WTC11 (cell line): ENCODE measurements around the gene VPS4B. TPM values are rescaled to one million over a fixed set of nuclear protein-coding genes. Genes with fewer than 3 reads are reported as not detected.
"Not testable (repeated sequence)": the region's sequence is repeated elsewhere in the genome, so short reads cannot be mapped to it uniquely, and the experiment has no call there.

Experiments used
- ATAC-seq: fragments of 200-7000 bp; cut with Tn5 transposase; 2 replicates; pipeline ENCODE4 v1.10.0; 2021; ENCODE audit warnings: mild to moderate bottlenecking, moderate library complexity
- CTCF ChIA-PET: fragments of 300-600 bp; sonication (Branson Sonifier 250); formaldehyde crosslinking; loops from one replicate; lab custom pipeline; 2021; ENCODE audit warnings: antibody characterized with exemption; lab: Charles Lee
- POLR2A ChIA-PET: fragments of 350-600 bp; sonication (Branson Sonifier 250); formaldehyde crosslinking; loops from one replicate; lab custom pipeline; 2021; ENCODE audit warnings: antibody characterized with exemption; lab: Charles Lee
- DNase-seq: peaks from one replicate; pipeline ENCODE4 v3.0.0; 2021; ENCODE audit warnings: low spot score
- H3K27ac Mint-ChIP-seq: 2 replicates; pipeline ENCODE4 v1.8.0; 2021; ENCODE audit warnings: mixed read lengths
- H3K27me3 Mint-ChIP-seq: 2 replicates; pipeline ENCODE4 v1.8.0; 2021; ENCODE audit warnings: low read depth, mild to moderate bottlenecking, moderate library complexity, mixed read lengths
- H3K36me3 Mint-ChIP-seq: 2 replicates; pipeline ENCODE4 v1.8.0; 2021; ENCODE audit warnings: mixed read lengths
- H3K4me1 Mint-ChIP-seq: 2 replicates; pipeline ENCODE4 v1.8.0; 2022; ENCODE audit warnings: mixed read lengths
- H3K4me3 Mint-ChIP-seq: 2 replicates; pipeline ENCODE4 v1.8.0; 2021; ENCODE audit warnings: mild to moderate bottlenecking, moderate library complexity, mixed read lengths
- H3K9me3 Mint-ChIP-seq: 2 replicates; pipeline ENCODE4 v1.8.0; 2021; ENCODE audit warnings: mixed read lengths
- ATF1 ChIP-seq: sonication (generic); formaldehyde crosslinking; IDR thresholded peaks from 2 replicates; pipeline ENCODE4 v1.8.1; 2023; ENCODE audit warnings: mild to moderate bottlenecking, moderate library complexity, missing genetic modification reagents
- CREB1 ChIP-seq: sonication (generic); formaldehyde crosslinking; IDR thresholded peaks from 2 replicates; pipeline ENCODE4 v1.8.0; 2023; ENCODE audit warnings: mild to moderate bottlenecking, missing genetic modification reagents
- CREM ChIP-seq: sonication (generic); formaldehyde crosslinking; IDR thresholded peaks from 2 replicates; pipeline ENCODE4 v1.8.1; 2022; ENCODE audit warnings: mild to moderate bottlenecking, missing genetic modification reagents, moderate library complexity
- ETV6 ChIP-seq: sonication (generic); formaldehyde crosslinking; IDR thresholded peaks from 2 replicates; pipeline ENCODE4 v1.8.1; 2022; ENCODE audit warnings: mild to moderate bottlenecking, missing genetic modification reagents
- KAT7 ChIP-seq: sonication (generic); formaldehyde crosslinking; IDR thresholded peaks from 2 replicates; pipeline ENCODE4 v1.8.1; 2023; ENCODE audit warnings: missing genetic modification reagents, mild to moderate bottlenecking, borderline replicate concordance
- MYBL2 ChIP-seq: sonication (generic); formaldehyde crosslinking; IDR thresholded peaks from 2 replicates; pipeline ENCODE4 v1.8.1; 2023; ENCODE audit warnings: mild to moderate bottlenecking, moderate library complexity, missing genetic modification reagents
- NR3C1 ChIP-seq: sonication (generic); formaldehyde crosslinking; conservative IDR thresholded peaks from 2 replicates; pipeline ENCODE4 v1.8.1; 2023; ENCODE audit warnings: low read depth, mild to moderate bottlenecking, missing genetic modification reagents
- RELA ChIP-seq: sonication (generic); formaldehyde crosslinking; IDR thresholded peaks from 2 replicates; pipeline ENCODE4 v1.8.1; 2022; ENCODE audit warnings: missing genetic modification reagents, mild to moderate bottlenecking, borderline replicate concordance
- RORB ChIP-seq: fragments of 250-450 bp; sonication (Bioruptor Pico); IDR thresholded peaks from 2 replicates; pipeline ENCODE4 v1.9.0; 2021; ENCODE audit warnings: mild to moderate bottlenecking
- TP53 ChIP-seq: sonication (generic); formaldehyde crosslinking; IDR thresholded peaks from 2 replicates; pipeline ENCODE4 v1.8.1; 2023; ENCODE audit warnings: mild to moderate bottlenecking, missing genetic modification reagents
- ZNF219 ChIP-seq: sonication (generic); formaldehyde crosslinking; IDR thresholded peaks from 2 replicates; pipeline ENCODE4 v1.8.0; 2023; ENCODE audit warnings: missing genetic modification reagents, mild to moderate bottlenecking, borderline replicate concordance
- total RNA-seq: library from RNA; stranded (reverse); gene quantifications from 3 replicates; pipeline ENCODE4 v1.2.3, GENCODE V29; 2021
- TF ChIP-seq, protein P1 (sequence below): fragments of 250-450 bp; sonication (Bioruptor Pico); IDR thresholded peaks from 2 replicates; pipeline ENCODE4 v1.8.0; 2021; ENCODE audit warnings: mild to moderate bottlenecking
- TF ChIP-seq, protein P2 (sequence below): sonication (generic); formaldehyde crosslinking; IDR thresholded peaks from 2 replicates; pipeline ENCODE4 v1.8.1; 2023; ENCODE audit warnings: mild to moderate bottlenecking, missing genetic modification reagents, borderline replicate concordance
- TF ChIP-seq, protein P3 (sequence below): sonication (generic); formaldehyde crosslinking; IDR thresholded peaks from 2 replicates; pipeline ENCODE4 v1.8.0; 2022; ENCODE audit warnings: mild to moderate bottlenecking, missing genetic modification reagents
- TF ChIP-seq, protein P4 (sequence below): fragments of 250-450 bp; sonication (Bioruptor Pico); IDR thresholded peaks from 2 replicates; pipeline ENCODE4 v1.9.0; 2021; ENCODE audit warnings: mild to moderate bottlenecking
- TF ChIP-seq, protein P5 (sequence below): sonication (generic); formaldehyde crosslinking; IDR thresholded peaks from 2 replicates; pipeline ENCODE4 v1.8.1; 2022; ENCODE audit warnings: low read depth, missing genetic modification reagents, borderline replicate concordance
- TF ChIP-seq, protein P6 (sequence below): sonication (generic); formaldehyde crosslinking; IDR thresholded peaks from 2 replicates; pipeline ENCODE4 v1.8.1; 2022; ENCODE audit warnings: mild to moderate bottlenecking, moderate library complexity, missing genetic modification reagents

Gene VPS4B
- total RNA-seq, 1 experiment from 2014 or later = 37.8 TPM

DNA sequence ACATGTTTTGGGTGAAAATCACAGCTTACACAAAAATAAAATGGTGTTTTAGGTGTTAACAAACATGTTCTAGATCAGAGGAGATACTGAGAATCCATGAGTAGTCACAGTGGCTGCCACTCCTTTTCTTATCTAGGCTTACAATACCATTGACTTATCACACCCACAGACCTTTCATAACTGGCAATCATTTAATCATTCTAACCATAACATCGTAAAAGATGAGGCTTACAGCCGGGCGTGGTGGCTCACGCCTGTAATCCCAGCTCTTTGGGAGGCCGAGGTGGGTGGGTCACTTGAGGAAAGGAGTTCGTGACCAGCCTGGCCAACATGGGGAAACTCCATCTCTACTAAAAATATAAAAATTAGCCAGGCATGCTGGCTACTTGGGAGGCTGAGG, 35.7 kb upstream of the VPS4B start:
- DNase-seq (no peak), ATAC-seq (no peak)
- Mint-ChIP-seq H3K4me1 (peaks cover 11% of the 10 kb centered on the region), H3K27me3 (no peaks in the 10 kb centered on the region), H3K9me3 (peaks cover 7% of the 10 kb centered on the region), H3K4me3 (no peak overlapping the region), H3K27ac (no peak overlapping the region), H3K36me3 (no peaks in the 10 kb centered on the region)
- CTCF ChIA-PET = no interaction called here
- TF ChIP-seq, protein P1, sequence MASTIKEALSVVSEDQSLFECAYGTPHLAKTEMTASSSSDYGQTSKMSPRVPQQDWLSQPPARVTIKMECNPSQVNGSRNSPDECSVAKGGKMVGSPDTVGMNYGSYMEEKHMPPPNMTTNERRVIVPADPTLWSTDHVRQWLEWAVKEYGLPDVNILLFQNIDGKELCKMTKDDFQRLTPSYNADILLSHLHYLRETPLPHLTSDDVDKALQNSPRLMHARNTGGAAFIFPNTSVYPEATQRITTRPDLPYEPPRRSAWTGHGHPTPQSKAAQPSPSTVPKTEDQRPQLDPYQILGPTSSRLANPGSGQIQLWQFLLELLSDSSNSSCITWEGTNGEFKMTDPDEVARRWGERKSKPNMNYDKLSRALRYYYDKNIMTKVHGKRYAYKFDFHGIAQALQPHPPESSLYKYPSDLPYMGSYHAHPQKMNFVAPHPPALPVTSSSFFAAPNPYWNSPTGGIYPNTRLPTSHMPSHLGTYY (CRISPR knock-in tag) = no peak
- TF ChIP-seq CREB1 (CRISPR knock-in tag) = no peak
- no peak for TF ChIP-seq RELA (CRISPR knock-in tag)
- no peak for TF ChIP-seq KAT7 (CRISPR knock-in tag)
- TF ChIP-seq NR3C1 (CRISPR knock-in tag) = no peak
- TF ChIP-seq TP53 (CRISPR knock-in tag) = no peak
- TF ChIP-seq, protein P2, sequence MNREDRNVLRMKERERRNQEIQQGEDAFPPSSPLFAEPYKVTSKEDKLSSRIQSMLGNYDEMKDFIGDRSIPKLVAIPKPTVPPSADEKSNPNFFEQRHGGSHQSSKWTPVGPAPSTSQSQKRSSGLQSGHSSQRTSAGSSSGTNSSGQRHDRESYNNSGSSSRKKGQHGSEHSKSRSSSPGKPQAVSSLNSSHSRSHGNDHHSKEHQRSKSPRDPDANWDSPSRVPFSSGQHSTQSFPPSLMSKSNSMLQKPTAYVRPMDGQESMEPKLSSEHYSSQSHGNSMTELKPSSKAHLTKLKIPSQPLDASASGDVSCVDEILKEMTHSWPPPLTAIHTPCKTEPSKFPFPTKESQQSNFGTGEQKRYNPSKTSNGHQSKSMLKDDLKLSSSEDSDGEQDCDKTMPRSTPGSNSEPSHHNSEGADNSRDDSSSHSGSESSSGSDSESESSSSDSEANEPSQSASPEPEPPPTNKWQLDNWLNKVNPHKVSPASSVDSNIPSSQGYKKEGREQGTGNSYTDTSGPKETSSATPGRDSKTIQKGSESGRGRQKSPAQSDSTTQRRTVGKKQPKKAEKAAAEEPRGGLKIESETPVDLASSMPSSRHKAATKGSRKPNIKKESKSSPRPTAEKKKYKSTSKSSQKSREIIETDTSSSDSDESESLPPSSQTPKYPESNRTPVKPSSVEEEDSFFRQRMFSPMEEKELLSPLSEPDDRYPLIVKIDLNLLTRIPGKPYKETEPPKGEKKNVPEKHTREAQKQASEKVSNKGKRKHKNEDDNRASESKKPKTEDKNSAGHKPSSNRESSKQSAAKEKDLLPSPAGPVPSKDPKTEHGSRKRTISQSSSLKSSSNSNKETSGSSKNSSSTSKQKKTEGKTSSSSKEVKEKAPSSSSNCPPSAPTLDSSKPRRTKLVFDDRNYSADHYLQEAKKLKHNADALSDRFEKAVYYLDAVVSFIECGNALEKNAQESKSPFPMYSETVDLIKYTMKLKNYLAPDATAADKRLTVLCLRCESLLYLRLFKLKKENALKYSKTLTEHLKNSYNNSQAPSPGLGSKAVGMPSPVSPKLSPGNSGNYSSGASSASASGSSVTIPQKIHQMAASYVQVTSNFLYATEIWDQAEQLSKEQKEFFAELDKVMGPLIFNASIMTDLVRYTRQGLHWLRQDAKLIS (CRISPR knock-in tag) = no peak
- TF ChIP-seq, protein P3, sequence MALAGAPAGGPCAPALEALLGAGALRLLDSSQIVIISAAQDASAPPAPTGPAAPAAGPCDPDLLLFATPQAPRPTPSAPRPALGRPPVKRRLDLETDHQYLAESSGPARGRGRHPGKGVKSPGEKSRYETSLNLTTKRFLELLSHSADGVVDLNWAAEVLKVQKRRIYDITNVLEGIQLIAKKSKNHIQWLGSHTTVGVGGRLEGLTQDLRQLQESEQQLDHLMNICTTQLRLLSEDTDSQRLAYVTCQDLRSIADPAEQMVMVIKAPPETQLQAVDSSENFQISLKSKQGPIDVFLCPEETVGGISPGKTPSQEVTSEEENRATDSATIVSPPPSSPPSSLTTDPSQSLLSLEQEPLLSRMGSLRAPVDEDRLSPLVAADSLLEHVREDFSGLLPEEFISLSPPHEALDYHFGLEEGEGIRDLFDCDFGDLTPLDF = no peak
- no peak for TF ChIP-seq ATF1 (CRISPR knock-in tag)
- no peak for TF ChIP-seq RORB (CRISPR knock-in tag)
- no peak for TF ChIP-seq ZNF219 (CRISPR knock-in tag)
- TF ChIP-seq, protein P4, sequence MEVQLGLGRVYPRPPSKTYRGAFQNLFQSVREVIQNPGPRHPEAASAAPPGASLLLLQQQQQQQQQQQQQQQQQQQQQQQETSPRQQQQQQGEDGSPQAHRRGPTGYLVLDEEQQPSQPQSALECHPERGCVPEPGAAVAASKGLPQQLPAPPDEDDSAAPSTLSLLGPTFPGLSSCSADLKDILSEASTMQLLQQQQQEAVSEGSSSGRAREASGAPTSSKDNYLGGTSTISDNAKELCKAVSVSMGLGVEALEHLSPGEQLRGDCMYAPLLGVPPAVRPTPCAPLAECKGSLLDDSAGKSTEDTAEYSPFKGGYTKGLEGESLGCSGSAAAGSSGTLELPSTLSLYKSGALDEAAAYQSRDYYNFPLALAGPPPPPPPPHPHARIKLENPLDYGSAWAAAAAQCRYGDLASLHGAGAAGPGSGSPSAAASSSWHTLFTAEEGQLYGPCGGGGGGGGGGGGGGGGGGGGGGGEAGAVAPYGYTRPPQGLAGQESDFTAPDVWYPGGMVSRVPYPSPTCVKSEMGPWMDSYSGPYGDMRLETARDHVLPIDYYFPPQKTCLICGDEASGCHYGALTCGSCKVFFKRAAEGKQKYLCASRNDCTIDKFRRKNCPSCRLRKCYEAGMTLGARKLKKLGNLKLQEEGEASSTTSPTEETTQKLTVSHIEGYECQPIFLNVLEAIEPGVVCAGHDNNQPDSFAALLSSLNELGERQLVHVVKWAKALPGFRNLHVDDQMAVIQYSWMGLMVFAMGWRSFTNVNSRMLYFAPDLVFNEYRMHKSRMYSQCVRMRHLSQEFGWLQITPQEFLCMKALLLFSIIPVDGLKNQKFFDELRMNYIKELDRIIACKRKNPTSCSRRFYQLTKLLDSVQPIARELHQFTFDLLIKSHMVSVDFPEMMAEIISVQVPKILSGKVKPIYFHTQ (CRISPR knock-in tag) = no peak
- no peak for TF ChIP-seq CREM (CRISPR knock-in tag)
- TF ChIP-seq, protein P5, sequence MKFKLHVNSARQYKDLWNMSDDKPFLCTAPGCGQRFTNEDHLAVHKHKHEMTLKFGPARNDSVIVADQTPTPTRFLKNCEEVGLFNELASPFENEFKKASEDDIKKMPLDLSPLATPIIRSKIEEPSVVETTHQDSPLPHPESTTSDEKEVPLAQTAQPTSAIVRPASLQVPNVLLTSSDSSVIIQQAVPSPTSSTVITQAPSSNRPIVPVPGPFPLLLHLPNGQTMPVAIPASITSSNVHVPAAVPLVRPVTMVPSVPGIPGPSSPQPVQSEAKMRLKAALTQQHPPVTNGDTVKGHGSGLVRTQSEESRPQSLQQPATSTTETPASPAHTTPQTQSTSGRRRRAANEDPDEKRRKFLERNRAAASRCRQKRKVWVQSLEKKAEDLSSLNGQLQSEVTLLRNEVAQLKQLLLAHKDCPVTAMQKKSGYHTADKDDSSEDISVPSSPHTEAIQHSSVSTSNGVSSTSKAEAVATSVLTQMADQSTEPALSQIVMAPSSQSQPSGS = no peak
- POLR2A ChIA-PET = no interaction called here

DNA sequence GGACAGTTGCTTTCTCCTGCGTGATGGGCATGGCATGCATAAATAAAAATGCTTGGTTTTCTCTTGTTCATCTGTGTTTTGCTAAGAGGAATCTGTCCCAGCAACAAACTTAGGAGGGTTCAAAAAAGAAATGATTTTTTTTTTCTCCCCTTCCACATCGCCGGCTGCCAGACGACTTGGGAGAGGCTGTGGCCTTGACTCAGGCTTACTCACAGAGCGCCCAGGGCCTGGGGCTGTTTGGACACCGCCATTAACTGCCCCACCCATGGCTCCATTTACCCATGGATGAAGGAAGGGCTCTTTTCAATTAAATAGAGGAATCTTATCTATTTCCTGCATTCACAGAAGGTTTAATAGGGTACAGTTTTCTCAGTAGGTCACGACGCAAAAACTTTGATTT, 32.2 kb upstream of the VPS4B start:
- POLR2A ChIA-PET = no interaction called here
- DNase-seq (no peak), ATAC-seq (no peak)
- Mint-ChIP-seq H3K9me3 (peaks cover 14% of the 10 kb centered on the region), H3K36me3 (no peaks in the 10 kb centered on the region), H3K27ac (no peak overlapping the region), H3K4me3 (no peak overlapping the region), H3K27me3 (no peaks in the 10 kb centered on the region), H3K4me1 (peaks cover 15% of the 10 kb centered on the region)
- CTCF ChIA-PET = no interaction called here
- no peak for TF ChIP-seq MYBL2
- no peak for TF ChIP-seq CREM (CRISPR knock-in tag)
- TF ChIP-seq, protein P6, sequence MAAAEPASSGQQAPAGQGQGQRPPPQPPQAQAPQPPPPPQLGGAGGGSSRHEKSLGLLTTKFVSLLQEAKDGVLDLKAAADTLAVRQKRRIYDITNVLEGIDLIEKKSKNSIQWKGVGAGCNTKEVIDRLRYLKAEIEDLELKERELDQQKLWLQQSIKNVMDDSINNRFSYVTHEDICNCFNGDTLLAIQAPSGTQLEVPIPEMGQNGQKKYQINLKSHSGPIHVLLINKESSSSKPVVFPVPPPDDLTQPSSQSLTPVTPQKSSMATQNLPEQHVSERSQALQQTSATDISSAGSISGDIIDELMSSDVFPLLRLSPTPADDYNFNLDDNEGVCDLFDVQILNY (CRISPR knock-in tag) = no peak
- no peak for TF ChIP-seq KAT7 (CRISPR knock-in tag)
- TF ChIP-seq ATF1 (CRISPR knock-in tag) = no peak
- TF ChIP-seq ETV6 (CRISPR knock-in tag) = no peak

DNA sequence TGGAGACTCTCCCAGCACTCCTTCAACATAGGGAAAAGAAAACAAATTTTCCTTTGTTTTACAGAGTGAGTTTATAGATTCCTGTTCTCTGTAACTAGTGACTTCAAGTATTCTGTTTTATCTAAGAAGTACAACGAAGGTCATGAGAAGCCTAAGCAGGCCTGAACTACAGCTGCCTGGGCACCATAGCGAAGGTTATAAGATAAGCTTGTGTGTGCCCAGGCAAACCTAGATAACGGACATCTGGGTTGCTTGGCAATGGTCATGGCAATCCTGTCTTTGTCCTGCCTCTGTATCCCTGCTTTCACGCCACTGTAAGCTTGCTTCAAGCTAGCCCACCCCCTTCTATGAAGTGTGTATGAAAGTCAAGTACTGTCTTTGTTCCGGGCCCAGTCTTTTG, 30.5 kb upstream of the VPS4B start:
- H3K4me3 Mint-ChIP-seq, DNase-seq, H3K27me3 Mint-ChIP-seq, CTCF ChIA-PET, H3K27ac Mint-ChIP-seq, ATAC-seq, POLR2A ChIA-PET, H3K36me3 Mint-ChIP-seq: not testable (repeated sequence)
- Mint-ChIP-seq H3K9me3 (peaks cover 11% of the 10 kb centered on the region), H3K4me1 (peaks cover 15% of the 10 kb centered on the region)
